DOHH2 (cell line): ENCODE results near the gene GASK1A.

Source experiments
- EZH2phosphoT487 ChIP-seq: fragments of 200-600 bp; sonication (generic); IDR thresholded peaks from 2 replicates; pipeline ENCODE4 v1.6.1; 2017; ENCODE audit warnings: borderline replicate concordance, mild to moderate bottlenecking, antibody characterized with exemption, low read length, moderate library complexity, mixed read lengths
- TF ChIP-seq, protein P1 (sequence below): fragments of 200-600 bp; sonication (generic); IDR thresholded peaks from one replicate; pipeline ENCODE4 v1.5.1; 2014; ENCODE audit warnings: antibody characterized with exemption, mild to moderate bottlenecking, low read depth, low read length; ENCODE audit not compliant: poor library complexity, severe bottlenecking

GRCh38 chr3:42957573-42957972 lies 21.5 kb upstream of the GASK1A start:
- TF ChIP-seq, protein P1, sequence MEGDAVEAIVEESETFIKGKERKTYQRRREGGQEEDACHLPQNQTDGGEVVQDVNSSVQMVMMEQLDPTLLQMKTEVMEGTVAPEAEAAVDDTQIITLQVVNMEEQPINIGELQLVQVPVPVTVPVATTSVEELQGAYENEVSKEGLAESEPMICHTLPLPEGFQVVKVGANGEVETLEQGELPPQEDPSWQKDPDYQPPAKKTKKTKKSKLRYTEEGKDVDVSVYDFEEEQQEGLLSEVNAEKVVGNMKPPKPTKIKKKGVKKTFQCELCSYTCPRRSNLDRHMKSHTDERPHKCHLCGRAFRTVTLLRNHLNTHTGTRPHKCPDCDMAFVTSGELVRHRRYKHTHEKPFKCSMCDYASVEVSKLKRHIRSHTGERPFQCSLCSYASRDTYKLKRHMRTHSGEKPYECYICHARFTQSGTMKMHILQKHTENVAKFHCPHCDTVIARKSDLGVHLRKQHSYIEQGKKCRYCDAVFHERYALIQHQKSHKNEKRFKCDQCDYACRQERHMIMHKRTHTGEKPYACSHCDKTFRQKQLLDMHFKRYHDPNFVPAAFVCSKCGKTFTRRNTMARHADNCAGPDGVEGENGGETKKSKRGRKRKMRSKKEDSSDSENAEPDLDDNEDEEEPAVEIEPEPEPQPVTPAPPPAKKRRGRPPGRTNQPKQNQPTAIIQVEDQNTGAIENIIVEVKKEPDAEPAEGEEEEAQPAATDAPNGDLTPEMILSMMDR: no peak
- TF ChIP-seq EZH2phosphoT487: no peak
